GM23248 (cell line): ENCODE results near the gene SLC35D3.

Experiments
- EZH2 ChIP-seq: fragments of 200-600 bp; sonication (generic); IDR thresholded peaks from 2 replicates; pipeline ENCODE4 v1.6.1; 2018; ENCODE audit warnings: antibody characterized with exemption, mild to moderate bottlenecking; ENCODE audit not compliant: insufficient read depth, poor library complexity, severe bottlenecking
- EZH2phosphoT487 ChIP-seq: fragments of 200-600 bp; sonication (generic); IDR thresholded peaks from 2 replicates; pipeline ENCODE4 v1.6.1; 2018; ENCODE audit warnings: antibody characterized with exemption, moderate library complexity, mild to moderate bottlenecking, low read depth; ENCODE audit not compliant: insufficient read depth

GRCh38 chr6:136945072-136945471 lies 23.0 kb downstream of the SLC35D3 start:
- no peak for TF ChIP-seq EZH2
- TF ChIP-seq EZH2phosphoT487 = no peak
